ENCODE measurements around the gene EPOP. TPM values are rescaled to one million over a fixed set of nuclear protein-coding genes. Genes with fewer than 3 reads are reported as not detected.

The EPOP gene
- total and polyA plus RNA-seq, 2 of the 13 experiments (the other 11 are each of a cell fraction or from before 2014, with no cell fraction given): 14.7 to 37.8 TPM

DNA sequence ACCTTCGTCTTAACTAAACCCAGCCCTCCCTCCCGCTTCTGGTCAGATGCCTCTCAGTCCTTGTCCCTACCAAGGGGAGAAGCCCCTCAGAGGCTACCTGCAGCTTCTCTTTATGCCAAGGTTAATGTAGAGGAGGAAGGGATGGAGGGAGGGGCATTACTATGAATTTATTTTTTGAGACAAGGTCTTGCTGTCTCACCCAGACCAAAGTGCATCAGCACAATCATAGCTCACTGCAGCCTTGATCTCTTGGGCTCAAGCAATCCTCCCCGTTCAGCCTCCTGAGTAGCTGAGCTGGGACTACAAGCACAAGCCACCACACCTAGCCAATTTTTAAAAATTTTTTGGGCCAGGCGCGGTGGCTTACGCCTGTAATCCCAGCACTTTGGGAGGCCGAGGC lies 15.3 kb downstream of the EPOP start (continued):
- TF ChIP-seq, protein P1, sequence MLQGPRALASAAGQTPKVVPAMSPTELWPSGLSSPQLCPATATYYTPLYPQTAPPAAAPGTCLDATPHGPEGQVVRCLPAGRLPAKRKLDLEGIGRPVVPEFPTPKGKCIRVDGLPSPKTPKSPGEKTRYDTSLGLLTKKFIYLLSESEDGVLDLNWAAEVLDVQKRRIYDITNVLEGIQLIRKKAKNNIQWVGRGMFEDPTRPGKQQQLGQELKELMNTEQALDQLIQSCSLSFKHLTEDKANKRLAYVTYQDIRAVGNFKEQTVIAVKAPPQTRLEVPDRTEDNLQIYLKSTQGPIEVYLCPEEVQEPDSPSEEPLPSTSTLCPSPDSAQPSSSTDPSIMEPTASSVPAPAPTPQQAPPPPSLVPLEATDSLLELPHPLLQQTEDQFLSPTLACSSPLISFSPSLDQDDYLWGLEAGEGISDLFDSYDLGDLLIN (CRISPR knock-in tag; IDR thresholded peaks at IDR 0.05; ENCODE audit: borderline replicate concordance): no peak
- TF ChIP-seq ZNF558 (CRISPR knock-in tag; IDR thresholded peaks at IDR 0.05; ENCODE audit: borderline replicate concordance) (no peak), MTF2 (CRISPR knock-in tag; IDR thresholded peaks at IDR 0.05; ENCODE audit: borderline replicate concordance) (no peak), DMAP1 (CRISPR knock-in tag; IDR thresholded peaks at IDR 0.05) (0 out of 2 replicates have a peak, but pooled peaks have one; percentile 17), SALL1 (CRISPR knock-in tag; IDR thresholded peaks at IDR 0.05) (peak; percentile 38; the same call in 1 of the 2 replicates), ZNF501 (CRISPR knock-in tag; IDR thresholded peaks at IDR 0.05) (0 out of 2 replicates have a peak, but pooled peaks have one; percentile 56), TEAD3 (CRISPR knock-in tag; optimal IDR thresholded peaks at IDR 0.05; ENCODE audit: borderline replicate concordance) (peak; percentile 4), GATAD2A (CRISPR knock-in tag; IDR thresholded peaks at IDR 0.05) (peak; percentile 44; the same call in 1 of the 2 replicates), NFE2L2 (IDR thresholded peaks at IDR 0.05; ENCODE audit: low read length) (0 out of 2 replicates have a peak, but pooled peaks have one; percentile 21), GATAD1 (CRISPR knock-in tag; IDR thresholded peaks at IDR 0.05) (0 out of 2 replicates have a peak, but pooled peaks have one; percentile 27), ZNF614 (CRISPR knock-in tag; IDR thresholded peaks at IDR 0.05; ENCODE audit: borderline replicate concordance) (0 out of 2 replicates have a peak, but pooled peaks have one; percentile 55), ZFP90 (CRISPR knock-in tag; IDR thresholded peaks at IDR 0.05; ENCODE audit: borderline replicate concordance) (peak; percentile 90; the same call in 1 of the 2 replicates), SP5 (CRISPR knock-in tag; IDR thresholded peaks at IDR 0.05; ENCODE audit: borderline replicate concordance, low read depth) (peak; percentile 59; the same call in 1 of the 2 replicates), MED1 (CRISPR knock-in tag; IDR thresholded peaks at IDR 0.05) (peak; percentile 82)
- TF ChIP-seq, protein P2, sequence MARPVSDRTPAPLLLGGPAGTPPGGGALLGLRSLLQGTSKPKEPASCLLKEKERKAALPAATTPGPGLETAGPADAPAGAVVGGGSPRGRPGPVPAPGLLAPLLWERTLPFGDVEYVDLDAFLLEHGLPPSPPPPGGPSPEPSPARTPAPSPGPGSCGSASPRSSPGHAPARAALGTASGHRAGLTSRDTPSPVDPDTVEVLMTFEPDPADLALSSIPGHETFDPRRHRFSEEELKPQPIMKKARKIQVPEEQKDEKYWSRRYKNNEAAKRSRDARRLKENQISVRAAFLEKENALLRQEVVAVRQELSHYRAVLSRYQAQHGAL (CRISPR knock-in tag; IDR thresholded peaks at IDR 0.05; ENCODE audit: not compliant biosample characterization): no peak
- TF ChIP-seq, protein P3, sequence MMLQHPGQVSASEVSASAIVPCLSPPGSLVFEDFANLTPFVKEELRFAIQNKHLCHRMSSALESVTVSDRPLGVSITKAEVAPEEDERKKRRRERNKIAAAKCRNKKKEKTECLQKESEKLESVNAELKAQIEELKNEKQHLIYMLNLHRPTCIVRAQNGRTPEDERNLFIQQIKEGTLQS (CRISPR knock-in tag; IDR thresholded peaks at IDR 0.05): 0 out of 2 replicates have a peak, but pooled peaks have one; percentile 12
- TF ChIP-seq, protein P4, sequence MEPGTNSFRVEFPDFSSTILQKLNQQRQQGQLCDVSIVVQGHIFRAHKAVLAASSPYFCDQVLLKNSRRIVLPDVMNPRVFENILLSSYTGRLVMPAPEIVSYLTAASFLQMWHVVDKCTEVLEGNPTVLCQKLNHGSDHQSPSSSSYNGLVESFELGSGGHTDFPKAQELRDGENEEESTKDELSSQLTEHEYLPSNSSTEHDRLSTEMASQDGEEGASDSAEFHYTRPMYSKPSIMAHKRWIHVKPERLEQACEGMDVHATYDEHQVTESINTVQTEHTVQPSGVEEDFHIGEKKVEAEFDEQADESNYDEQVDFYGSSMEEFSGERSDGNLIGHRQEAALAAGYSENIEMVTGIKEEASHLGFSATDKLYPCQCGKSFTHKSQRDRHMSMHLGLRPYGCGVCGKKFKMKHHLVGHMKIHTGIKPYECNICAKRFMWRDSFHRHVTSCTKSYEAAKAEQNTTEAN (CRISPR knock-in tag; conservative IDR thresholded peaks at IDR 0.05): peak; percentile 41; the same call in 1 of the 2 replicates
- TF ChIP-seq, protein P5, sequence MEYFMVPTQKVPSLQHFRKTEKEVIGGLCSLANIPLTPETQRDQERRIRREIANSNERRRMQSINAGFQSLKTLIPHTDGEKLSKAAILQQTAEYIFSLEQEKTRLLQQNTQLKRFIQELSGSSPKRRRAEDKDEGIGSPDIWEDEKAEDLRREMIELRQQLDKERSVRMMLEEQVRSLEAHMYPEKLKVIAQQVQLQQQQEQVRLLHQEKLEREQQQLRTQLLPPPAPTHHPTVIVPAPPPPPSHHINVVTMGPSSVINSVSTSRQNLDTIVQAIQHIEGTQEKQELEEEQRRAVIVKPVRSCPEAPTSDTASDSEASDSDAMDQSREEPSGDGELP (IDR thresholded peaks at IDR 0.05; ENCODE audit: borderline replicate concordance, low read depth): no peak
